CD1c-positive myeloid dendritic cell (primary cell): ENCODE results near the gene ZNF175.
A peak's percentile ranks its signal among the peaks of the same experiment; 100 is the strongest.

Experiments used
- DNase-seq: peaks from one replicate; pipeline ENCODE4 v3.0.0-alpha.2; 2016; ENCODE audit errors: extremely low spot score

The ZNF175 gene

GRCh38 chr19:51587264-51588191, 16.4 kb downstream of the ZNF175 start:
- DNase-seq = no peak

GRCh38 chr19:51589511-51589910, 18.4 kb downstream of the ZNF175 start:
- DNase-seq = no peak

GRCh38 chr19:51590441-51590840, 19.4 kb downstream of the ZNF175 start:
- no peak for DNase-seq

- no peak for DNase-seq
Measured at GRCh38 chr19:51592521-51592920, 21.4 kb downstream of the ZNF175 start.

GRCh38 chr19:51593138-51593890, 22.2 kb downstream of the ZNF175 start:
- no peak for DNase-seq

GRCh38 chr19:51593969-51594773, 23.1 kb downstream of the ZNF175 start:
- peak; percentile 98 for DNase-seq

- DNase-seq = no peak
Measured at GRCh38 chr19:51594774-51595109, 23.7 kb downstream of the ZNF175 start.

- peak; percentile 33 for DNase-seq
Measured at GRCh38 chr19:51595190-51596175, 24.4 kb downstream of the ZNF175 start.

GRCh38 chr19:51598159-51598915, 27.3 kb downstream of the ZNF175 start:
- no peak for DNase-seq

- no peak for DNase-seq
Measured at GRCh38 chr19:51599084-51599483, 28.0 kb downstream of the ZNF175 start.

- peak; percentile 27 for DNase-seq
Measured at GRCh38 chr19:51600940-51601580, 30.0 kb downstream of the ZNF175 start.

- DNase-seq = no peak
Measured at GRCh38 chr19:51602189-51602854, 31.2 kb downstream of the ZNF175 start.

- DNase-seq = peak; percentile 22
Measured at GRCh38 chr19:51607077-51607476, 36.0 kb downstream of the ZNF175 start.

- peak; percentile 93 for DNase-seq
Measured at GRCh38 chr19:51607920-51608562, 37.0 kb downstream of the ZNF175 start.

- no peak for DNase-seq
Measured at GRCh38 chr19:51610576-51610975, 39.5 kb downstream of the ZNF175 start.

GRCh38 chr19:51614789-51615188, 43.7 kb downstream of the ZNF175 start:
- no peak for DNase-seq

- no peak for DNase-seq
Measured at GRCh38 chr19:51615991-51616390, 44.9 kb downstream of the ZNF175 start.

GRCh38 chr19:51621178-51621577, 50.1 kb downstream of the ZNF175 start:
- peak; percentile 79 for DNase-seq

GRCh38 chr19:51626675-51627074, 55.6 kb downstream of the ZNF175 start:
- DNase-seq = no peak
